ENCODE results near the gene MGAT4B. TPM values are rescaled to one million over a fixed set of nuclear protein-coding genes. Genes with fewer than 3 reads are reported as not detected.

The MGAT4B gene
- total and polyA plus RNA-seq, 2 of the 4 experiments (the other 2 are of a cell fraction), result 73.7 to 155 TPM

- in situ Hi-C loops (cut with MboI; ENCODE audit: low sequenced_read_pairs), result no loop called here
Measured at GRCh38 chr5:179827680-179828079, 21.0 kb upstream of the MGAT4B start.

More at GRCh38 chr5:179827680-179828079, 21.0 kb upstream of the MGAT4B start:
- H4K5ac ChIP-seq (ENCODE audit: low read depth, low read length), result no peak overlapping the region
- H3K9me3 ChIP-seq (ENCODE audit: control insufficient read depth, insufficient read depth, low read length), result no peaks in the 10 kb centered on the region
- H3K36me3 ChIP-seq (ENCODE audit: control insufficient read depth, insufficient read depth, low read length), result peaks cover 87% of the 10 kb centered on the region
- H3K18ac ChIP-seq (ENCODE audit: low read depth, low read length), result no peak overlapping the region
- POLR2A ChIA-PET (ENCODE audit: unreplicated experiment), result interaction anchor here (0.9 to 1.3 kb wide), 2 partner anchors 9 to 36 kb away, joined by 3 to 4 read pairs; no protein-coding TSS in a partner anchor
- intact Hi-C loops (cut with micrococcal nuclease) (no loop called here), dilution Hi-C loops (cut with HindIII; ENCODE audit: low sequenced_read_pairs, unreplicated experiment) (no loop called here)
- H2AFZ ChIP-seq (replicated peaks; ENCODE audit: low read length, poor library complexity), result no peak overlapping the region
- H2BK5ac ChIP-seq (ENCODE audit: low read depth, low read length, poor library complexity, severe bottlenecking), result no peak overlapping the region
- TF ChIP-seq CTCF (conservative IDR thresholded peaks at IDR 0.05; ENCODE audit: low read depth, low read length) (0 out of 2 replicates have a peak, but pooled peaks have one; percentile 12), RFX5 (IDR thresholded peaks at IDR 0.05; ENCODE audit: low read depth, low read length) (no peak)
- H3K4ac ChIP-seq (ENCODE audit: low read depth, low read length), result no peak overlapping the region
- no peak overlapping the region for H2AK5ac ChIP-seq (ENCODE audit: low read depth, low read length)
- peaks cover 29 to 89% of the 10 kb centered on the region in 2 experiments for H3K79me1 ChIP-seq (ENCODE audit: low read depth in 1 of 2, low read length in 2 of 2)
- peak overlapping the region; percentile 45 for H2AK9ac ChIP-seq (replicated peaks; ENCODE audit: low read depth, low read length, poor library complexity)
- no peak overlapping the region for H3K9ac ChIP-seq (ENCODE audit: low read depth, low read length)
- peaks cover 21% of the 10 kb centered on the region for H3K9me1 ChIP-seq (ENCODE audit: insufficient read depth, low read length)
- no peak overlapping the region for H2BK20ac ChIP-seq (ENCODE audit: low read depth, low read length)
- H3K23ac ChIP-seq (ENCODE audit: low read depth, low read length), result no peak overlapping the region
- no peak overlapping the region for H3K4me3 ChIP-seq (ENCODE audit: insufficient read depth, low read depth, low read length)
- WGBS, 2 experiments (ENCODE audit: extremely low coverage in 2 of 2, insufficient read length in 1 of 2), result 83% methylated on average over 3 of the region's 9 CpGs; no CpG with 5 or more reads in 1 of the 2 experiments
- H3K27me3 ChIP-seq (ENCODE audit: control insufficient read depth, insufficient read depth, low read length), result no peaks in the 10 kb centered on the region
- no peak overlapping the region for H2BK120ac ChIP-seq (ENCODE audit: low read depth, low read length)
- CTCF ChIA-PET, result interaction anchor here (0.5 kb wide), 1 partner anchor 25 kb away, joined by 3 read pairs; no protein-coding TSS in a partner anchor
- no peak overlapping the region for H3K56ac ChIP-seq (ENCODE audit: extremely low read depth, insufficient read depth, low read length)
- H3K27ac ChIP-seq (ENCODE audit: insufficient read depth, low read length), result no peak overlapping the region
- peaks cover 13% of the 10 kb centered on the region for H3K4me1 ChIP-seq (ENCODE audit: control insufficient read depth, insufficient read depth, low read length)
- no peak overlapping the region for H2BK15ac ChIP-seq (ENCODE audit: low read depth, low read length)
- H3K14ac ChIP-seq (replicated peaks; ENCODE audit: low read depth, low read length), result no peak overlapping the region
- peak; percentile 73 for DNase-seq
- no peak overlapping the region for H4K91ac ChIP-seq (ENCODE audit: insufficient read depth, low read depth, low read length)
- peak; percentile 68 for ATAC-seq (ENCODE audit: low read depth)
- BruUV-seq (replicated peaks), result no TSS peak
- peaks cover 94% of the 10 kb centered on the region for H4K20me1 ChIP-seq (ENCODE audit: insufficient read depth, low read length)
- H4K8ac ChIP-seq (ENCODE audit: low read depth in 2 of 2, low read length in 2 of 2), result no peak overlapping the region
- no peak overlapping the region for H3K4me2 ChIP-seq (ENCODE audit: low read depth, low read length)

All from IMR-90 (cell line).